HG03103 (cell line): Measurements from ENCODE around the gene IPO7.

ENCODE experiments used
- ATAC-seq: cut with Tn5 transposase; IDR thresholded peaks from one replicate; pipeline ENCODE4 v1.9.1; 2021; ENCODE audit warnings: low read depth; ENCODE audit not compliant: unreplicated experiment

IPO7 gene

DNA sequence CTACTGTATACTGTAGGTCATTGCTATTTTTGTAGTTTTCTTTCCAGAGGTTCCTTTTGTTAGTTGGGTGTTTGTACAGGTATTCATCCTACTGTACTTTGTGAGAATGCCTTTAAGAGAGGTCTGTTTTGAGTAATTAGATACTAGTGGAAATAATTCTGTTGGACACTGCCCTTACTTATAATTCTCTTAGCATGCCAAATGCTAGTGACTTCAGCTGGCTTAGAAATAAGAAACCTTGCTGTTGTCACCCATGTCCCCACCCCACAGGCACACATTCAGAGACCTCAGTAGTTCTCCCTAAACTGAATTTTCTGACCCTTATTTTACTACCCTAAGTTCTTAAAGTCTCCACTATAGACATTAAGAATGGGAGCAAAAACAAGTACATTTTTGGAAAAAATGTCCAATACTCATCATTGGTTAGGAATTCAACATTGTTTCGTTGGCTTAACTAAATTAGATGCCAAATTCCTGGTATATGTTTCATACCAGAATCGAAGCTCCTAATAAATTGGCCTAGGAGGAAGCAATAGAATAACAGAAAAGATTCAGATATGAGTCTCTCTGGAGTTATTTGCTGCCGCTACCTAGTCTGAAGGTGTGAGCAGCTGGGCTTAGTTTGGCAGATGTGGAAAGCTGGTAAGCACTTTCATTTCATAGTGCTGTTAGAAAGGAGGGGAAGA lies 104.8 kb downstream of the IPO7 start:
- no peak for ATAC-seq

DNA sequence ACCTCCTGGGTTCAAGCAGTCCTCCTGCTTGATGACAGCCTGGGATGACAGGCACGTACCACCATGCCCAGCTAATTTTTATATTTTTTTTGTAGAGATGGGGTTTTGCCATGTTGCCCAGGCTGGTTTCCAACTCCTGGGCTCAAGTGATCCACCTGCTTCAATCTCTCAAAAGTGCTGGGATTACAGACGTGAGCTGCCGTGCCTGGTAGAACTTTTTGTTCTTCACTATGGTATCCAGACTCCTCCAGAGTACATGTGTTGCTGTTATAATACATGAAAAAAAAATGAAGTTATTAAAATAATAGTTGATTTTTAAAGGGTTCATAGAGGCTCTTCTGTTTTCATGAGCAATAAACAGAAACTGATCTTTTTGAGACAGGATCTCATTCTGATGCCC lies 105.9 kb downstream of the IPO7 start:
- ATAC-seq: no peak

DNA sequence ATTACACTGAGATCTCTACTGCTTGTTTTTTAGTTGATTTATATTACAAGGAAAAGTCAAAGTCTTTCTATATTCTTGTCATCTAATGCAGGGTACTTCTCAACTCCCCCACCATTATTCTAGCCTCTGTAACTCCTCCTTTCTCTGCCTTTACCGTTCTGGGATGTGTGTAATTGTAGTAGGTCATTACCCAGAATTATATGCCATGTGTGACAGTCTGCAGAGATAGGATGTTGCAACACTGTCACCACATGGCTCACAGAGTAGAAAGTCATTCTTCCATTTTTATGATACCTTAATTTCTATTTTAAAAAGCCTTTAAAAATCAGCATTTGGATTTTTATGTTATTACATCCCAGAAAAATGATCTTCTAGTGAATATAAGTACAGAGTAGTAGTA lies 109.0 kb downstream of the IPO7 start:
- ATAC-seq: no peak

DNA sequence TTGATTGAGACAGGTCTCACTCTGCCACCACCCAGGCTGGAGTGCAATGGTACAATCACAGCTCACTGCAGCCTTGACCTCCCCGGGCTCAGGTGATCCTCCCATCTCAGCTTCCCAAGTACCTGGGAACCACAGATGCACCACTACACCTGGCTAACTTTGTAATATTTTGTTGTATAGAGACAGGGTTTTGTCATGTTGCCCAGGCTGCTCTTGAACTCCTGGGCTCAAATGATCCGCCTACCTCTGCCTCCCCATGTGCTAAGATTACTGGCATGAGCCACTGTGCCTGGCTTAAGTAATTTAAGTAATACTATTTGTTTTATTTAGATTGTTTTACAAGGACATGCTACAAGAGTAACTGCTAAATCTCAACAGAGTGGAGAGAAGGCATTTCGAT lies 109.9 kb downstream of the IPO7 start:
- no peak for ATAC-seq

DNA sequence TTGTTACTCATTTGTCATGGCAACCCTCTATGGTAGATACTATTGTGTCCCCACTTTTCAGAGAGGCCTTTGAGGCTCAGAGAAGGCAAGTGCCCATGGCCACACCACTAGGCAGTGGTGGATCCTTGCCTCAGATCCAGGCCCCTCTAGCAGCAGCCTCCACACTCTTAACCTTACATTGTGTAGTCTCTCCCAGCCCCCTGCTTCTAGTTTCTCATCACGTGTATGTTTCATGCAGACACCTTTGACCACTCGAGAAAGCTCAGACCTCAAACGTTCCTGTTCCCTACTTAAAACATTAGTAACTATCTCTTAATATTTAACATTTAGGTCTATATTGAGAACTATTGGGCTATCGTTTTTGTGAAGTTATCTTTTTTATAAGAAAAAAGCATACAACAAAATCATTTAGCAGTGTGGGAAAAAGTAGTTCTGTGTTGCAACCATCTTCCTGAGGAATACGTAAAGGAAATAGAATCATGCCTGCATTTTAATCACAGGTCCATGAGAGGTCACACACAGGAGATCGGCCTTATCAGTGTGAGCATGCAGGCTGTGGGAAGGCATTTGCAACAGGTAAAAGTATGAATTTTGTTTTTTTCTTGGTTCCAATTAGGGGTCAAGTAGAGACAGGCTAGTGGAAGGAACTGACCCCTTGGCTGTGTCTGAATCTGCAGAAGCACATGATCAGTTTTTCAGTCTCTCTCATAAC lies 111.5 kb downstream of the IPO7 start:
- ATAC-seq: no peak
